Ishikawa (cell line): Measurements from ENCODE around the gene GABRB3.

ENCODE experiments used
- CEBPB ChIP-seq: IDR thresholded peaks from 2 replicates; pipeline ENCODE4 v1.6.1; 2012
- CREB1 ChIP-seq: IDR thresholded peaks from 2 replicates; pipeline ENCODE4 v1.6.1; 2012; ENCODE audit warnings: low read depth
- EGR1 ChIP-seq: IDR thresholded peaks from 2 replicates; pipeline ENCODE4 v1.6.1; 2012
- EP300 ChIP-seq: IDR thresholded peaks from 2 replicates; pipeline ENCODE4 v1.6.1; 2012; ENCODE audit warnings: borderline replicate concordance
- FOXM1 ChIP-seq: IDR thresholded peaks from 2 replicates; pipeline ENCODE4 v1.6.1; 2012; ENCODE audit warnings: low read depth, borderline replicate concordance
- NFIC ChIP-seq: IDR thresholded peaks from 2 replicates; pipeline ENCODE4 v1.6.1; 2012
- RAD21 ChIP-seq: IDR thresholded peaks from 2 replicates; pipeline ENCODE4 v1.6.1; 2012; ENCODE audit warnings: low read depth
- TAF1 ChIP-seq: IDR thresholded peaks from 2 replicates; pipeline ENCODE4 v1.6.1; 2012; ENCODE audit warnings: low read depth, mild to moderate bottlenecking
- TCF12 ChIP-seq: IDR thresholded peaks from 2 replicates; pipeline ENCODE4 v1.6.1; 2012; ENCODE audit warnings: low read depth
- TEAD4 ChIP-seq: IDR thresholded peaks from 2 replicates; pipeline ENCODE4 v1.6.1; 2012
- YY1 ChIP-seq: IDR thresholded peaks from 2 replicates; pipeline ENCODE4 v1.6.1; 2012; ENCODE audit warnings: low read depth
- ZBTB7A ChIP-seq: IDR thresholded peaks from 2 replicates; pipeline ENCODE4 v1.6.1; 2012; ENCODE audit warnings: low read depth
- TF ChIP-seq, protein P1 (sequence below): IDR thresholded peaks from 2 replicates; pipeline ENCODE4 v1.6.1; 2012
- TF ChIP-seq, protein P2 (sequence below): IDR thresholded peaks from 2 replicates; pipeline ENCODE4 v1.6.1; 2012; ENCODE audit warnings: low read depth, mild to moderate bottlenecking
- TF ChIP-seq, protein P3 (sequence below): IDR thresholded peaks from 2 replicates; pipeline ENCODE4 v1.6.1; 2012

GABRB3 gene

DNA sequence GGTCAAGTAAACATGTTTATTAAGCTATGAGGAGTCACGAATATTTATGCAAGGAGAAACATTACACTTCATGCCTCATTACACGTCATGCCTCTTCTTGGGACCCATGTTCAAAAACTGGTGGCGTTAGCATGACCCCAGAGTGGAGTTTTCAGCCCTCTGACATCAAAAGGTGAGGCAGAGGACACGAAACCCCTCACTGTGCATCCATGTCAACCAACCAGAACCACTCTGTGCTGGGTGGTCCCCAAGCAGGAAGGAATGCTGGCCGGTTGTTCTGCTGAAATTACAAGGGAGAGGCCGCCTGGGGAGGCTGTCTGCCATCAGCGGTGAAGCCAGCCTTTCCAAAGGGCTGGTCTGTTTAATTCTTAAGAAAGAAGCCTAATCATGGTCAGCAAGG, 83.4 kb downstream of the GABRB3 start:
- TF ChIP-seq FOXM1 (no peak), RAD21 (no peak), TCF12 (no peak), CREB1 (no peak), TEAD4 (no peak), CEBPB (no peak), YY1 (no peak), ZBTB7A (no peak), NFIC (no peak), EGR1 (no peak)
- TF ChIP-seq, protein P1, sequence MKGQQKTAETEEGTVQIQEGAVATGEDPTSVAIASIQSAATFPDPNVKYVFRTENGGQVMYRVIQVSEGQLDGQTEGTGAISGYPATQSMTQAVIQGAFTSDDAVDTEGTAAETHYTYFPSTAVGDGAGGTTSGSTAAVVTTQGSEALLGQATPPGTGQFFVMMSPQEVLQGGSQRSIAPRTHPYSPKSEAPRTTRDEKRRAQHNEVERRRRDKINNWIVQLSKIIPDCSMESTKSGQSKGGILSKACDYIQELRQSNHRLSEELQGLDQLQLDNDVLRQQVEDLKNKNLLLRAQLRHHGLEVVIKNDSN: no peak
- TF ChIP-seq, protein P2, sequence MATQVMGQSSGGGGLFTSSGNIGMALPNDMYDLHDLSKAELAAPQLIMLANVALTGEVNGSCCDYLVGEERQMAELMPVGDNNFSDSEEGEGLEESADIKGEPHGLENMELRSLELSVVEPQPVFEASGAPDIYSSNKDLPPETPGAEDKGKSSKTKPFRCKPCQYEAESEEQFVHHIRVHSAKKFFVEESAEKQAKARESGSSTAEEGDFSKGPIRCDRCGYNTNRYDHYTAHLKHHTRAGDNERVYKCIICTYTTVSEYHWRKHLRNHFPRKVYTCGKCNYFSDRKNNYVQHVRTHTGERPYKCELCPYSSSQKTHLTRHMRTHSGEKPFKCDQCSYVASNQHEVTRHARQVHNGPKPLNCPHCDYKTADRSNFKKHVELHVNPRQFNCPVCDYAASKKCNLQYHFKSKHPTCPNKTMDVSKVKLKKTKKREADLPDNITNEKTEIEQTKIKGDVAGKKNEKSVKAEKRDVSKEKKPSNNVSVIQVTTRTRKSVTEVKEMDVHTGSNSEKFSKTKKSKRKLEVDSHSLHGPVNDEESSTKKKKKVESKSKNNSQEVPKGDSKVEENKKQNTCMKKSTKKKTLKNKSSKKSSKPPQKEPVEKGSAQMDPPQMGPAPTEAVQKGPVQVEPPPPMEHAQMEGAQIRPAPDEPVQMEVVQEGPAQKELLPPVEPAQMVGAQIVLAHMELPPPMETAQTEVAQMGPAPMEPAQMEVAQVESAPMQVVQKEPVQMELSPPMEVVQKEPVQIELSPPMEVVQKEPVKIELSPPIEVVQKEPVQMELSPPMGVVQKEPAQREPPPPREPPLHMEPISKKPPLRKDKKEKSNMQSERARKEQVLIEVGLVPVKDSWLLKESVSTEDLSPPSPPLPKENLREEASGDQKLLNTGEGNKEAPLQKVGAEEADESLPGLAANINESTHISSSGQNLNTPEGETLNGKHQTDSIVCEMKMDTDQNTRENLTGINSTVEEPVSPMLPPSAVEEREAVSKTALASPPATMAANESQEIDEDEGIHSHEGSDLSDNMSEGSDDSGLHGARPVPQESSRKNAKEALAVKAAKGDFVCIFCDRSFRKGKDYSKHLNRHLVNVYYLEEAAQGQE: no peak

DNA sequence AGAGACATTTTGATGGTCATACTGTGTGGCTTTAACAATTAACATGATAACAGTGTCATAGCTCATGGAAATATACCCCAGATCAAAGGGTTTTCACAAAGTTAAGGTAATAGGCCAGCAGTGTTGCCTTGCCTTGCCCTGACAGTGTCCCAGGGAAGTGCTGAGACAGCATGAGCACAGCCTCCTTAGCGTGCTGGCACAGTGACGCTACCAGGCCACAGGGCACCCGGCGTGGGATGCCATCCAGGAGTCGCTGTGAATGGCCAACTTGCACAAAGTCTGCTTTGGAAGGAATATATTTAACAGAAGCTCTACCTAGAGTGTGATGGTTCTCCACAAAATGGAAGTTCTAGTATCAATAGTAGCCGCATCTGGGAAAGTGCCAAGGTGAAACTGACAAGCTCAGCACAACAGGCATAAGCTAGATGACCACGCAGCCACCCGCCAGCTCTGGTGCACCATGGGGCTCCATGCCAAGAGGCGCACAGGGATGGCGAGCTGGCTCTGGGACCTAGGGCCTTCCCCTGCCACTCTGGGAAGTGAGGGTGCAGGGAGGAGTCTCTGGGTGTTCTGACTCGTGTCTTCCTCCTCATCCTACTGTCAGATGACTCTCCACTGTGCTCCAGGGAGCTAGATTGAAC, 86.2 kb downstream of the GABRB3 start:
- TF ChIP-seq CREB1: no peak
- TF ChIP-seq, protein P1: no peak
- TF ChIP-seq EP300: no peak
- no peak for TF ChIP-seq NFIC
- TF ChIP-seq ZBTB7A: no peak
- no peak for TF ChIP-seq TAF1
- no peak for TF ChIP-seq FOXM1
- no peak for TF ChIP-seq TCF12
- TF ChIP-seq RAD21: no peak
- TF ChIP-seq, protein P2: no peak
- TF ChIP-seq YY1: no peak
- TF ChIP-seq, protein P3, sequence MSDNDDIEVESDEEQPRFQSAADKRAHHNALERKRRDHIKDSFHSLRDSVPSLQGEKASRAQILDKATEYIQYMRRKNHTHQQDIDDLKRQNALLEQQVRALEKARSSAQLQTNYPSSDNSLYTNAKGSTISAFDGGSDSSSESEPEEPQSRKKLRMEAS: no peak
- TF ChIP-seq EGR1: no peak
- TF ChIP-seq TEAD4: no peak
- TF ChIP-seq CEBPB: no peak

DNA sequence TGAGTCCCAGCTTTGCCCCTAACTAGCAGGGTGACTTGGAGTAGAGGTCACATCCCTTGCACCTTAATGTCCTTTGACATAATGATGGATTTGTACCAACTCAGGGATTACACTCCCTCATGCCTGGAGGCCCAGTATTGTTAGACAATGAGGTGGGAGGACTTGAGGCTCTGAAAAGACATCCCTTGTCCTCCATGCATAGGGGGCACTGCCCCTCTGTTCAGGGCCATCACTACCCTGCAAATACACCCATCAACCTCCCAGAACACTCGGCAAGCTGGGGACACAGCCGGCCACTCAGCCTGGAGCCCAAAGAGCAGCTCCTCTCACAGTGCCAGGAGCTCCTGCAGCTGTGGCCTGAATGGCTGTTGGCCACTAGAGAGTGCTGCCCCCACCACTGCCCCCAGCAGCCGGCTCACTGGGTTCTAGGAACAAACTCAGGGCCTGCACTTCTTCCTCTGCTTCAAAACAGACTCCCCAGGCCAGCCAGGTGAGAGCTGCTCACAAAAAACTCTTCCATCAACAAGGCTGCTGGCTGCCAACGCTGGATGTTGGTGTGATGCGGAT, 90.2 kb downstream of the GABRB3 start:
- TF ChIP-seq, protein P1: no peak
- no peak for TF ChIP-seq EGR1

DNA sequence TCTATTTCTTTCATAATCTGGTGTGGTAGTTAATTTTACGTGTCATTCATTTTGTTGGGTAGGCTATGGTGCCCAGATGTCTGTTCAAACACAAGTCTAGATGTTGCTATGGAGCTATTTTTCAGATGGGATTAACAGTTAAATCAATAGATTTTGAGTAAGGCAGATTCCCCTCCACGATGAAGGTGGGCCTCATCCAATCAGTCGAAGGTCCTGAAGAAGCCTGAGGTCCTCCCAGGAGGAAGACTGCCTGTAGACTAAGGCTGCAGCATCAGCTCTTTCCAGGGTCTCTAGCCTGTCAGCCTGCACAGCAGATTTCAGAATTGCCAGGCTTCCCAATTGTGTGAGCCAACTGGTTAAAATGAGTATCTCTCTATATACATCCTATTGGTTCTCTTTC, 92.9 kb downstream of the GABRB3 start:
- no peak for TF ChIP-seq CREB1
- TF ChIP-seq EGR1: no peak
- TF ChIP-seq CEBPB: no peak
- TF ChIP-seq, protein P2: no peak
- TF ChIP-seq TAF1: no peak
- TF ChIP-seq ZBTB7A: no peak
- TF ChIP-seq EP300: no peak
- no peak for TF ChIP-seq NFIC
